Activated CD8-positive, alpha-beta memory T cell treated with anti-CD3 and anti-CD28 coated beads, Interleukin-2, amount 50 U/mL, for 4 hours (primary cell): ENCODE measurements around the gene TGM5.
A peak's percentile ranks its signal among the peaks of the same experiment; 100 is the strongest.

Experiments used
- DNase-seq: peaks from one replicate; pipeline ENCODE4 v3.0.0-alpha.2; 2020

The TGM5 gene

DNA sequence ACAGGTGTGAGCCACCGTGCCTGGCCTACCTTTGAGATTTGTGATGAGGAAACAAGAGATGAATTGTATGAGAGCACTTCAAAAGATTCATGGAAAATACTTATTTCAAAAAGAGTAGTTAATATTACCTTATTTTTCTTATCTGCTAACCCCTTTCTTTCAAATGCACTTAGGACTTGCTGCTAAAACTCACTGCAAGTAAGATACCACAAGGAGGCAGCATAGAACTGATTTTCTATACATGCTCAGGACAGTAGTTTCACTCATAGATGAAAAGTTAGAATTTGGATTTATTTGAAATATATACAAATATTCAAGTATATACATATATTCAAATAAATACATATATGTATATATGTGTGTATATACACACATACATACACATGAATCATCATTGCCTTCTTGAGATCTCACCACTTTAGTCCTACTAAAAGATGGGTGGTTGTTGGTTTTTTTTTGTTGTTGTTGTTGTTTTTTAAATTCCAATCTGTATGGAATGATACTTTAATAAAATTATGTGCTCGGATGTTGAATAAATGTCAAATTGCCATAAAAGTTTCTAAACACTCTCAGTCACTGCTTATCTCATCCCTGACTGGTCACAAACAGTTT is 79.1 kb downstream of the TGM5 start:
- no peak for DNase-seq

DNA sequence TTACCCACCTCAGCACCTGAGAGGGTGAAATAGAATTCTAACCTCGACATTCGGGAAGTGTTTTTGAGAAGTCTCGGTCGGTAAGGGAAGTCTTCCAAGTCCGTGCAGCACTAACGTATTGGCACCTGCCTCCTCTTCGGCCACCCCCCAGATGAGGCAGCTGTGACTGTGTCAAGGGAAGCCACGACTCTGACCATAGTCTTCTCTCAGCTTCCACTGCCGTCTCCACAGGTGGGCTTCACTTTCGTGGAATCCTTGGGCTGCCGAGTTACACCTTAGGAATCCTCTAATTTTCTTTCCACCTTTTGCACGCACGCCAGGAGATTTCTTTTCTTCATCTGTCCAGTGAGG is 80.8 kb downstream of the TGM5 start:
- DNase-seq, result no peak

DNA sequence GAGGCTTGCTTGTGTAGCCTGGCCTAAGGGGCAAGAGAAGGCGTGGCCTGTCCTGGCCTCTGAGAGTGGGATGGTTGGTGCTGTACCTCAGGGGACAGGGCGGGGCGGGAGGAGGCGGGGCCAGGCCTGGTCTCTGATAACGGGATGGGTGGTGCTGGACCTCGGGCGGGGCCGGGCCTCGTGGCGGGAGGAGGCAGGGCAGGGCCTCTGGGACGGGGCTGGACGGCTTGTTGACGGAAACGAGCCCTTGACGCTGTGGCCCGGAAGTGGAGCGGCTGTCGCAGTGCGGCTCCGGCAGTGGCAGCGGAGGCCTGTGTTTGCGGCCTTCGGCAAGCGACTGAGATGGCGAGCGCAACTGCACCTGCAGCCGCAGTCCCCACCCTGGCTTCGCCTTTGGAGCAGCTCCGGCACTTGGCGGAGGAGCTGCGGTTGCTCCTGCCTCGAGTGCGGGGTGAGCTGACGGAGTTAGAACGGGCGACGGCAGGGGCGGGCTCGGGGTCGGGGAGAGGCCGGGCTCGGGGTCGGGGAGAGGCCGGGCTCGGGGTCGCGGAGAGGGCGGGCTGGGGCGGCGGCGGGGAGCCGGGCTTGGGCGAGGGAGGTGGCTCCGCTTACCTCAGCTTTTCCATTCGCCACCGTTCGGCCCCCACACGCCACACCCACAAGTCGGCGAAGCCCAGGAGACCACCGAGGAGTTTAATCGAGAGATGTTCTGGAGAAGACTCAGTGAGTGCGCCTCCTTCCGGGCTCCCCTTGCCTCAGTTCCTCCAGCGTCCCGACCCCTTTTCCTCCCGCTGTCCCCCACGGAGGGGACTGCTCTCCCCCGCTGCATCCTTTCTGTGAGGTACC is 81.3 kb downstream of the TGM5 start, which contains the start of gene CCNDBP1:
Gene CCNDBP1 (plus strand): TSS at position 247 of the 846 bp plus-strand sequence. CDS start 96 bp downstream, at position 343.
- peak; percentile 82 for DNase-seq

DNA sequence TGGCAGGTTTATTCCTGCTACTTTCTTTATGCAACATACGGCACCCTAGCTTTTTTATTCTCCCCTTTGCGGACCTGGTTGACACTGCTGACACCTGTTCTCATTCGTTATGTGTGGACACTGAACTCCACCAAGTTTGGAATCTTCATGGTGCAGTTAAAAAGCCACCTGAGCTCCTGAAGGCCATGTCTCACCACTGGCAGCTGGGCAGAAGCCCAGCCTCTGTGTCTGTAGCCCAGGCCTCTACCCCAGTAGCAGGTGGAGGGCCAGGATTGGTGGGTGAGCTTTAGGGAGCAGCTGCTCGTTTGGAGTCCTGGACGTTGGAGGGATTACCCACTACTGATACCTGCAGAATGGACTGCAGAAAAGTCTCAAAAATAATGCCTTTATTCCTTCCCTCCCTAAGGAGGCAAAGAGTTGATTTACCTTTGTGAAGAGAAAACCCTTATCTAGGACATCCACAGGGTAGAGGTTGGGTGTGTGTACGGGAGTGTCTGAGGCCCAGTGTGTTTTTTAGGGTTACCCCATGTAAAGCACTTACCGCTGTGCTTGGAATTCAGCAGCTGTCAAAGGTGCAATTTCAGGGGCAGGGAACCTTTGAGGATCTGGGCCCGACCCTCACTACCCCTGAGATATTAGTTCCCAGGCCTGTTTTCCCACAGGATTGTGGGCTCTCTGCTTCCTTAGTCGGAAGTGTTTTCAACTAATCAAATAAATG is 82.2 kb downstream of the TGM5 start:
- DNase-seq, result no peak

DNA sequence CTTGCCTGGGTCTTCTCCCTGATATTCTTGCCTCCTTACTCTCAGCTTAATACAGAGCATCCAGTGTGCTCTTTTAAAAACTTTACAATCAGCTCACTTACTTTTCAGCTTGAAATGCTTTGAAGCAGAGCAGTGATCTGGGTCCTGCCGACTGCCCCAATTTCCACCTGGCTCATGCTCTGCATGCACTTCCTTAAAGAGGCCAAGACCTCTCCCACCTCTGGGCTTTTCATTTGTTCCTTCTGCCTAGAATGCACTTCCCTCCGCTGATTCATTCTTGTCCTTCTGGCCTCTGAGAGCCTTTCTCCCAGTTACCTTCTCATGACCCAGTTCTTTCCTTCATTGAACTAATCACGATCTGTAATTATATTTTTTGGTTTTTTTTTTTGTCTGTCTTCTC is 83.5 kb downstream of the TGM5 start:
- no peak for DNase-seq
